Kidney tubule cell (primary cell): ENCODE results near the gene CLTC.
"Not testable (repeated sequence)": the region's sequence is repeated elsewhere in the genome, so short reads cannot be mapped to it uniquely, and the experiment has no call there.

Source experiments
- DNase-seq: peaks from one replicate; pipeline ENCODE4 v3.0.0-alpha.2; 2018; ENCODE audit warnings: low spot score

CLTC gene

DNA sequence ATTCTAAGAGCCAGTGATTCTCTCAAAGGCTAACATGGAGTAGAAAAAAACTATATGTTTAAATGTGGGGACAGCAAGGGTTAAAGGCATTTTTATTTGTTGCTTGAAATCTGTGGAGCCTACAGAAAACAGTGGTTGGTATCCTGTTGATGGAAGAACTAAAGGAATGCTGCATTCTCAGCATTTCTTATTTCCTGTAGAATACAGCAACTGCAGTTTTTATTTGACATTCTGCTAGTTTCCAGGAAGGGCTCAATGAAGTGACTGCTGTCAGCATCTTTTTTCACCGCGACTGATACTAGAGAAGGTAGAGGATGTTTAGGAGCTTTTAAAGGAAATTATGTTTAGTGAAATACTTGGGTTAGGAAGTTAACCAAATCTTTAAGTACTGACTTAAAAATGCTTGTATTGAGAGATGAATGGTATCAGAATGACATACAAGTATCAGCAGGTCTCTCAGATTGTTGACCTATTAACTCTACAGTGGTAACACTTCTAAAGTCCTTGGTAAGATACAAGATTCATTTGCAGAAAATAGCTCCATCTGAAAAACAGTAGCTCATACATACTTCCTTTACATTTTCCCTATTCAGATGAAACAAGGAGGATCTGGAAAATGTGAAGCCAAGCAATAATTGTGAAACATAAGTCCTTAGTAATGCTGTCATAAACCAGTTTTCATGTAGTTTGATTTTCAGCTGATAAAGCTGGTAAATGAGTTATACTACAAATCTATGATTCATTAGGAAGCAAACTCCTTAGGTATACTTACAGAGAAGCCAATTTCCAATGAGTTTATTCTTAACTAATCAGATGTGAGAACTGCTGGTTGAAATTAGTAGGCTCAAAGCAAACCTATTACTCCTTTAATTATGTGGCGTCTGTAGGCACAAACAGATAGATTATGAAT, 15.2 kb downstream of the CLTC start:
- DNase-seq, result peak; percentile 28

DNA sequence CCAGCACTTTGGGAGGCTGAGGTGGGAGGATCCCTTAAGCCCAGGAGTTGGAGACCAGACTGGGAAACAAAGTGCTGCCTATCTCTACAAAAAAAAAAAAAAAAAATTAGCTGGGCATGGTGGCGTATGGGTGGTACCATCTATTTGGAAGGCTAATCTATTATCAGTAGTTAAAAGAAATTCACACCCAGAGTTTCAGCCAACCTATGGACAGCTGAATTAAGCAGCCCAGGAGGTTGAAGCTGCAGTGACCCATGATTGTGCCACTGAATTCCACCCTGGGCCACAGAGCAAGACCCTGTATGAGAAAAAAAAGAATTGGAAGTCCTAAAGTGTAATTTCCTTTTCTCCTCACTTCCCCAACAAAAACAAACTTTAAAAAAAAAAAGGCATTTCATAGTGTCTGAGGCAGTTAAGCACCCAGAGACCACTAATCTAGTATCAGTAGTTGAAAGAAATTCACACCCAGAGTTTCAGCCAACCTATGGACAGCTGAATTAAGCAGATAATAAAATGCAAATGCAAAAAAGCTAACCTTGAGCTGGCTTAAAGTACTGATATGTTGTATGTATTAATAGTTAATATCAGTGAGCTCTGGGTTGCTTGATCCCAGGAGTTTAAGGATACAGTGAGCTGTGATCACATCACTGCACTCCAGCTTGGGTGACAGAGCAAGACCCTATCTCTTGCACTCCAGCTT, 18.1 kb downstream of the CLTC start:
- DNase-seq, result no peak

DNA sequence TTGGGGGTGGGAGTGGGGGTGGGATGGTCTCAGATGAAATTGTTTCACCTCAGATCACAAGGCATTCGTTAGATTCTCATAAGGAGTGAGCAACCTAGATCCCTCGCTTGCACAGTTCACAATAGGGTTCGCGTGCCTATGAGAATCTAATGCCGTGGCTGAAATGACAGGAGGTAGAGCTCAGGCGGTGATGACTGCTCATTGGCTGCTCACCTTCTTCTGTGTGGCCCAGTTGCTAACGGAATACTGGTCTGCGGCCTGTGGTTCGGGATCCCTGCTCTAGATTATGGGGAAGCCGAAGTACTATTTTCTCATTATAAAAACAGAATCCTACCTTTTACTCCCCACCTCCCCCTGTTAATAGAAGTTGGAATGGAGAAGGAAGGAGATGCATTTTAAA, 18.9 kb downstream of the CLTC start:
- no peak for DNase-seq

DNA sequence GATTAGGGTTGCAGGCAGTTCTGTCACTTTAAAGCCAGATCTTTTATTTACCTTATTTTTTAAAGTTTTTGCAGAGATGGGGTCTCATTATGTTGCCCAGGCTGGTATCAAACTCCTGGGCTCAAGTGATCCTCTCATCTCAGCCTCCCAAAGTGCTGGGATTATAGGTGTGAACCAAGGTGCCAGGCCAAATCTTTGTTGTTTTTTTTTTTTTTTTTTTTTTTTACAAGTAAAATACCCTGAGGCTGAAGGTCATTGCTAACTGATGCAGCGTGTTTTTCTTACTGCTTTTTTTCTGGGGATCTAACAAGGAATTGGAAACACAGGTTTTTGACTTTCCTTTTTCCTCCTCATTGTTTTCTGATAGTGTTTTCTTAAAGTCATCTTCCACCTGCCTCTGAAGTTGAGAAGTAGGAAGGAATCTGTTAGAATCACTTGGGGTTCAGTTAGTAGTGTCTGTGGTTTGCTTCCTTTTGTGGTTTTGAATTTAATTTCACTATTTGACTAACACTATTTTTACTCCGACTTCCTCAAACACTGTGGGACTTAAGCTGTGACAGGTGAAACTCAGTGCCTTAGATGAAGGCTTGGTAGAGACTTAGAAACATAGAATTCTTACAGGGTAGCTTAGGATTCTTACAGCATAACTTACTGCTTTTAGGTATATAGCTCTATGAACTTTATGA, 22.2 kb downstream of the CLTC start:
- peak; percentile 60 for DNase-seq

DNA sequence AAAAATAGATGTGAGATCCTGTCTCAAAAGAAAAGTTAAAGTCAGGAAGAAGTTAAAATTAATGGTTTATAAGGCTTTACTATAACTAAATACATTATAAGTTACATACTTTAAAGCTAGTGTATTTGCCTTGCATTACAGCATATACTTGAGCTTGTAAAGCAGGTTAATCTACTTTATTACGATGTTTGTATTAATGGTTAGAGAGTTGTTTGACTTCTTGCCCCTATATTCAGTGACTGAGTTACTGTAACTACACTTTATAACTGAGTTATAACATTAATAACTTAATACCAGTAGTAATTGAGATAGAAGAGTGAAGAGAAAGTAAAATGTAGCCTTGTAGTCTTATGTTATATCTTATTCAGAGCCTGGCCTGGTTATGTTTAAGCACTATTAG, 22.9 kb downstream of the CLTC start:
- DNase-seq, result no peak

DNA sequence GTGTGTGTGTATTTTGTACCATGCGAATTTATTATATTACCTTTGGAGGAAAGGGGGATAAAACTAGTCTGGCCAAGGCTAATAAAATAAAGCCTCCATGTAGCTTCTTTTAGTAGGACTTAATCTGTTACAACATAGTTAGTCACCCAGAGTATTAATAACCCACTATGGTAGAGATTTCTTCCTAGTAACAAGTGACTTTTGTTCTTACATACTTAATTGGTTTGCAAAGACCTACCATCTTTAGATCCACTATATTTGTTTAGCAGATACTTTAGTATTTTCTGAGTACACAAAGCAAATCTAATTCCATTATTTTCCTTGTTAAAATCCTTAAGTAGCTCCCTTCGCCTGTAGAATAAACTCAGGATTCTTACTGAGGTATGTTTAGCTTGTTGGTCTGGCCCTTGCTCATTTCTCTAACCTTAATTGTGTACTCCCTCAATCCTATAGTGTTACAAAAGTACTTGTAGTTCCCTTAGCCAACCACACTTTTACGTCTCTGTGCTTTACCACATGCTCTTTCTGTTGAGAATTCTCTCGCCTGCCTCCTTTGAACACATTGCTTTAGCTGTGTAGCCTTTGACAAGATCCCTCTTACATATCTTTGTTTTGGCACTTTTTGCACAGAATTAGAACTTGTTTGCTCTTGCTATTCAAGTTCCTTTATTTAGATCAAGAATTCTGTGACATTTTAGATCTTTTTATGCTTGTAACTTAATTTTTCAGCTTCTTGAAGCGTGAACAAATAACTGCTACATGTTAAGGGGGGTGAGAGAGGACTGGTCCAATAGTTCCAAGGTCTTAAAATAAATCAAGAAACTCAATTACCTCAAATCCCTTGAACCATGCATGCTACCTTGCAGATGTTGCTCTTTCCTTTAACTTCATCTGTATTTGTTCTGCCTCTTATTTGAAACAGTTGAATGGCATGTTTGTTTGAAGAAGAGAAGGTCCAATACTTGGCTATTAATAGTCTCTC, 23.8 kb downstream of the CLTC start:
- peak; percentile 57 for DNase-seq

- DNase-seq, result no peak
Observed at GRCh38 chr17:59647288-59647687, 27.6 kb downstream of the CLTC start.

GRCh38 chr17:59649886-59650285, 30.2 kb downstream of the CLTC start:
- no peak for DNase-seq

DNA sequence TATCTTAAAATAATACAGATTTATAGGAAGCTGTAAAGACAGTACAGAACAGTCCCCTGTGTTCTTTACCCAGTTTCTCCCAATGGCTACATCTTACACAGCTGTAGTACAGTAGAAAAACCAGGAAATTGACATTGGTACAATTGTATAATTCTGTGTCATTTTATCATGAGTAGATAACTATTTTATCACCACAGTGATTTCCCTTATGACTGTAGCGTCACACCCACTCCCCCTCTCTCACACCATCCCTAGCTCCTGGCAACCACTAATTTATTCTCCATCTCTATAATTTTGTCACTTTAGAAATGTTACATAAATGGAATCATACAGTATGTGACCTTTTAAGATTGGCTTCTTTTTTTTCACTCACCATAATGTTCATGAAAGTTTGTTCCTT, 30.9 kb downstream of the CLTC start:
- no peak for DNase-seq

DNA sequence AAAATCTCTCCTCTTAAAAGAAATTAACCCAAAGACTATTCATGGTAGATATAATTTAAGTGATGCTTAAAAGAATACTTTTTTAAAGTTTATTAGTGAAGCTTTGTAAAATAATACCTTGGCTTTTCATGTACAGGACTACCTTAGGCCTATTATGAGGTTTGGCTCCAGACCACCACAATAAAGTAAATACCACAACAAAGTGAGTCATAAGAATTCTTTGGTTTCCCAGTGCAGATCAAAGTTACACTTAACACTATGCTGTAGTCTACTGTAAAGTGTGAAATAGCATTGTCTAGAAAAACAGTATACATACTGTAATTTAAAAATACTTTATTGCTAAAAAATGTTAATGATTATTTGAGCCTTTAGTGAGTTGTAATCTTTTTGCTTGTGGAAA, 31.7 kb downstream of the CLTC start:
- DNase-seq, result peak; percentile 23

DNA sequence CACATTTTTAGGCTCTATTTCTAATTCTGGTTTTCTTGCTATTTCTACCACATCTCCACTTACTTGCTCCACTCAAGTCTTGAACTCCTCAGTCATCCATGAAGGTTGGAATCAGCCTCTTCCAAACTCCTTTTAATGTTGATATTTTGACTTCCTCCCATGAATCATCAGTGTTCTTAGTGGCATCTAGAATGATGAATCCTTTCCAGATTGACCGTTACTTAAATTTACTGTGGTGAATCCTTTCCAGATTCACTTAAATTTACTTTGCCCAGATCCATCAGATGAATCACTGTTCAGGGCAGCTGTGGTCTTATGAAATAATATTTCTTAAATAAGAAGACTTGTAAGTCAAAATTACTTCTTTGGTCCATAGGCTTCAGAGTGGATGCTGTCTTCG, 32.4 kb downstream of the CLTC start:
- no peak for DNase-seq

DNA sequence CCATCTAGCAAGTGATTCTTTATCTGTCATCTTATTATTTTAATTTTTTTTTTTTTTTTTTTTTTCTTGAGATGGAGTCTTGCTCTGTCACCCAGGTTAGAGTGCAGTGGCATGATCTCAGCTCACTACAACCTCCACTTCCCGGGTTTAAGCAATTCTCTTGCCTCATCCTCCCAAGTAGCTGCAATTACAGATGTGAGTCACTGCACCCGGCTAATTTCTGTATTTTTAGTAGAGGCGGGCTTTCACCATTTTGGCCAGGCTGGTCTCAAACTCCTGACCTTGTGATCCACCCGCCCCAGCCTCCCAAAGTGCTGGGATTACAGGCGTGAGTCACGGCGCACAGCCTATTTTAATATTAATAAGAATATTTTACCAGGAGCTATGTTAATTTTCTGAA, 36.9 kb downstream of the CLTC start:
- DNase-seq, result not testable (repeated sequence)

GRCh38 chr17:59666235-59666634, 46.5 kb downstream of the CLTC start:
- DNase-seq, result no peak

- peak; percentile 91 for DNase-seq
Observed at GRCh38 chr17:59668816-59669215, 49.1 kb downstream of the CLTC start.

DNA sequence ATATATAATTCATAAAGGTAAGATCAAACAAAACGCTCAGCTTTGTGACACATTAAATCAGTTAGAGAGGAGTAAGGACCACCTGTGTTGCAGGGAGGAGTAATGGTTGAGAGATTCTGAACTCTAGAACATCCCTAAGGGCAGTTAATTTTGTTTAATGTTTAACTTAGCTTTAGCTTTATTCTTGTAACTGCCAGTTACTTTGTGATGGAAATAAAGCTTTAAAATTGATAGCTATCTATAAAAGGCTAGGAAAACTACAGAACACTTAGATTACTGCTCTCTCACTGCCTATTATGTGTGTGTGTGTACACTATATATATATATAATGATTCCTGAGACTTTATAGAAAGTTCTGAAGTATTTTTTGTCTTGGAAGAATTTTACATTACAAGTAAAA, 49.7 kb downstream of the CLTC start:
- peak; percentile 75 for DNase-seq

- DNase-seq, result no peak
Observed at GRCh38 chr17:59669944-59670343, 50.2 kb downstream of the CLTC start.

GRCh38 chr17:59671386-59671785, 51.7 kb downstream of the CLTC start:
- peak; percentile 33 for DNase-seq

- no peak for DNase-seq
Observed at GRCh38 chr17:59675231-59675630, 55.5 kb downstream of the CLTC start.

- DNase-seq, result no peak
Observed at GRCh38 chr17:59676716-59677115, 57.0 kb downstream of the CLTC start.

- DNase-seq, result no peak
Observed at GRCh38 chr17:59678918-59679317, 59.2 kb downstream of the CLTC start.

DNA sequence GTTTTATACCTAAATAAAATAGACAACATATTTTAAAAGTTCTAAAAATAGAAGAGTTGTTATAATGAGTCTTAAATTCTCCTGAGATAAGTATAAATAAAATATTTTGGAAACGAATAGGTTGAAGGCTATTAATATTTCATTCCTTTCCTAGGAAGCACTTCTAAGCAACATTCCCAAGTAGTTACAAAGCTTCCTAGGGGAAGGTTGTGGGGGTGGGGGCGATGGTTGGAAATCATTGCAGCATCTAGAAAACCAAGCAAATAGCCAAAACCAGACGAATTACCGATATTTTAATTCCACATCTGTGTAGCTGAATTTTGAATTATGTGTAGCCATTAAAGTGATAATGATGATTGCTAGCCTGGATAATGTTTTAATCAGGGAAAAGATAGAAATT, 60.6 kb downstream of the CLTC start:
- DNase-seq, result no peak

DNA sequence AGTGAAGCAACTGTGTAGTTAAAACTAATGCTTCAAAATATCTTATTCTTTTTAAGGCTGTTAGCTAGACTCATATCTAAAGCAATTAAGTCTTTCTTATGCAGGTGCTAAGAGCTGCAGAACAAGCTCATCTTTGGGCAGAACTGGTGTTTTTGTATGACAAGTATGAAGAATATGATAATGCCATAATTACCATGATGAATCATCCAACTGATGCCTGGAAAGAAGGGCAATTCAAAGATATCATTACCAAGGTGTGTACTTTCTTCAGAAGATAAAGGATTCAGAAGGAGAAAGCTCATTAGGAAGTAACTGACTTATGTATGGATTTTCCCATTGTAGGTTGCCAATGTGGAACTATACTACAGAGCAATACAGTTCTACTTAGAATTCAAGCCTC, 63.6 kb downstream of the CLTC start:
- no peak for DNase-seq
